Smooth muscle cell (in vitro differentiated cells): ENCODE data around the gene CAPN14. TPM values are rescaled to one million over a fixed set of nuclear protein-coding genes. Genes with fewer than 3 reads are reported as not detected.

Experiments
- DNase-seq: peaks from one replicate; lab custom pipeline; 2025; ENCODE audit not compliant: unreplicated experiment; lab: John Stamatoyannopoulos, UW
- H2AFZ ChIP-seq: fragments of 200-600 bp; sonication (generic); 2 replicates; pipeline ENCODE4 v1.6.0; 2016; ENCODE audit warnings: antibody characterized with exemption, low read depth, mild to moderate bottlenecking
- H3F3A ChIP-seq: fragments of 200-600 bp; sonication (generic); 2 replicates; pipeline ENCODE4 v1.6.0; 2017; ENCODE audit warnings: antibody characterized with exemption, low read depth
- H3K27ac ChIP-seq: fragments of 200-600 bp; sonication (generic); 2 replicates; pipeline ENCODE4 v1.5.1; 2016; ENCODE audit warnings: low read depth, mild to moderate bottlenecking
- H3K27me3 ChIP-seq: fragments of 200-600 bp; sonication (generic); 2 replicates; pipeline ENCODE4 v1.6.1; 2016; ENCODE audit warnings: low read depth, mild to moderate bottlenecking
- H3K36me3 ChIP-seq: fragments of 200-600 bp; sonication (generic); 2 replicates; pipeline ENCODE4 v1.5.1; 2016; ENCODE audit warnings: low read depth
- H3K4me1 ChIP-seq: fragments of 200-600 bp; sonication (generic); 2 replicates; pipeline ENCODE4 v1.5.1; 2016; ENCODE audit warnings: low read depth
- H3K4me2 ChIP-seq: fragments of 200-600 bp; sonication (generic); 2 replicates; pipeline ENCODE4 v1.6.0; 2016; ENCODE audit warnings: mild to moderate bottlenecking
- H3K4me3 ChIP-seq: fragments of 200-600 bp; sonication (generic); 2 replicates; pipeline ENCODE4 v1.5.1; 2016; ENCODE audit warnings: mild to moderate bottlenecking
- H3K79me2 ChIP-seq: fragments of 200-600 bp; sonication (generic); 2 replicates; pipeline ENCODE4 v1.6.0; 2016; ENCODE audit warnings: low read depth, mild to moderate bottlenecking
- H3K9ac ChIP-seq: fragments of 200-600 bp; sonication (generic); 2 replicates; pipeline ENCODE4 v1.6.0; 2016; ENCODE audit warnings: low read depth
- H3K9me3 ChIP-seq: fragments of 200-600 bp; sonication (generic); replicated peaks from 2 replicates; pipeline ENCODE4 v1.5.1; 2016; ENCODE audit warnings: low read depth
- H4K20me1 ChIP-seq: fragments of 200-600 bp; sonication (generic); 2 replicates; pipeline ENCODE4 v1.6.0; 2016; ENCODE audit warnings: low read depth
- CTCF ChIP-seq: fragments of 200-600 bp; sonication (generic); IDR thresholded peaks from 2 replicates; pipeline ENCODE4 v1.5.1; 2017; ENCODE audit warnings: borderline replicate concordance, mild to moderate bottlenecking, antibody characterized with exemption; ENCODE audit not compliant: insufficient read depth, poor library complexity, severe bottlenecking
- WGBS: methylation state at CpG from one replicate; pipeline ENCODE4 v1.1.7; 2016; ENCODE audit warnings: low lambda C conversion rate; 5-methylcytosine and 5-hydroxymethylcytosine counted together
- polyA plus RNA-seq: library from polyadenylated mRNA; unstranded; fragments of >200 nt; fragmentation: Nextera tagmentation; extraction: Ambion mirVana; gene quantifications from 2 replicates; pipeline ENCODE4 v1.2.1, GENCODE V29; 2016
- total RNA-seq: library from RNA; depleted of rRNA; stranded (reverse); fragments of >200 nt; gene quantifications from 2 replicates; pipeline ENCODE4 v1.2.3, GENCODE V29; 2014

CAPN14 gene
- total and polyA plus RNA-seq, 2 experiments from 2014 or later = 0.13 to 0.55 TPM

- Histone ChIP-seq H3K4me1 (peaks cover 10% of the 10 kb centered on the region), H3K27ac (no peak overlapping the region), H3K9ac (no peak overlapping the region), H3K27me3 (peaks cover 12% of the 10 kb centered on the region), H3K9me3 (no peaks in the 10 kb centered on the region), H3K36me3 (no peaks in the 10 kb centered on the region), H4K20me1 (no peaks in the 10 kb centered on the region), H2AFZ (no peak overlapping the region), H3K4me3 (no peak overlapping the region), H3K4me2 (no peak overlapping the region), H3F3A (no peaks in the 10 kb centered on the region), H3K79me2 (no peaks in the 10 kb centered on the region)
- TF ChIP-seq CTCF = no peak
- DNase-seq = no peak
Observed at GRCh38 chr2:31203916-31204315, 13.4 kb downstream of the CAPN14 start.

- WGBS = 85% methylated on average over 5 of the region's 5 CpGs
- no peak for TF ChIP-seq CTCF
Observed at GRCh38 chr2:31202833-31203232, 14.5 kb downstream of the CAPN14 start.

GRCh38 chr2:31202041-31202440, 15.3 kb downstream of the CAPN14 start:
- H3K27me3 ChIP-seq = peaks cover 12% of the 10 kb centered on the region
- no peaks in the 10 kb centered on the region for H3K79me2 ChIP-seq
- no peak for DNase-seq
- H3K4me1 ChIP-seq = no peaks in the 10 kb centered on the region
- 95% methylated on average over 5 of the region's 5 CpGs for WGBS
- H3F3A ChIP-seq = no peaks in the 10 kb centered on the region
- H2AFZ ChIP-seq = no peak overlapping the region
- no peak overlapping the region for H3K27ac ChIP-seq
- H3K4me3 ChIP-seq = no peak overlapping the region
- no peaks in the 10 kb centered on the region for H4K20me1 ChIP-seq
- H3K9me3 ChIP-seq = no peaks in the 10 kb centered on the region
- H3K9ac ChIP-seq = no peak overlapping the region
- TF ChIP-seq CTCF = no peak
- no peak overlapping the region for H3K4me2 ChIP-seq
- no peaks in the 10 kb centered on the region for H3K36me3 ChIP-seq

More at GRCh38 chr2:31202833-31203232, 14.5 kb downstream of the CAPN14 start:
- Histone ChIP-seq H3K9ac (no peak overlapping the region), H3K4me3 (no peak overlapping the region), H3K4me1 (peaks cover 4% of the 10 kb centered on the region), H3K27ac (no peak overlapping the region), H4K20me1 (no peaks in the 10 kb centered on the region), H3K79me2 (no peaks in the 10 kb centered on the region), H2AFZ (no peak overlapping the region), H3K36me3 (no peaks in the 10 kb centered on the region), H3K27me3 (peaks cover 12% of the 10 kb centered on the region), H3K4me2 (no peak overlapping the region), H3F3A (no peaks in the 10 kb centered on the region), H3K9me3 (no peaks in the 10 kb centered on the region)
- DNase-seq = no peak

- DNase-seq = no peak
- H3K9me3 ChIP-seq = no peaks in the 10 kb centered on the region
- no peaks in the 10 kb centered on the region for H4K20me1 ChIP-seq
- no peak overlapping the region for H3K27ac ChIP-seq
- H3K9ac ChIP-seq = no peak overlapping the region
- no peak overlapping the region for H2AFZ ChIP-seq
- H3K27me3 ChIP-seq = peaks cover 12% of the 10 kb centered on the region
- WGBS = 84% methylated on average over 9 of the region's 9 CpGs
- H3K4me2 ChIP-seq = no peak overlapping the region
- no peaks in the 10 kb centered on the region for H3K79me2 ChIP-seq
- no peak overlapping the region for H3K4me3 ChIP-seq
- H3F3A ChIP-seq = no peaks in the 10 kb centered on the region
- TF ChIP-seq CTCF = no peak
- no peaks in the 10 kb centered on the region for H3K4me1 ChIP-seq
- H3K36me3 ChIP-seq = no peaks in the 10 kb centered on the region
Observed at GRCh38 chr2:31200972-31201371, 16.3 kb downstream of the CAPN14 start.
